ENCODE measurements around the gene MTHFD2. TPM values are rescaled to one million over a fixed set of nuclear protein-coding genes. Genes with fewer than 3 reads are reported as not detected.
"Not testable (repeated sequence)": the region's sequence is repeated elsewhere in the genome, so short reads cannot be mapped to it uniquely, and the experiment has no call there.

MTHFD2 gene
- total and polyA plus RNA-seq, 2 donors (not counting 1 experiment from before 2014, with no cell fraction given) = 9.5 to 18.0 TPM

DNA sequence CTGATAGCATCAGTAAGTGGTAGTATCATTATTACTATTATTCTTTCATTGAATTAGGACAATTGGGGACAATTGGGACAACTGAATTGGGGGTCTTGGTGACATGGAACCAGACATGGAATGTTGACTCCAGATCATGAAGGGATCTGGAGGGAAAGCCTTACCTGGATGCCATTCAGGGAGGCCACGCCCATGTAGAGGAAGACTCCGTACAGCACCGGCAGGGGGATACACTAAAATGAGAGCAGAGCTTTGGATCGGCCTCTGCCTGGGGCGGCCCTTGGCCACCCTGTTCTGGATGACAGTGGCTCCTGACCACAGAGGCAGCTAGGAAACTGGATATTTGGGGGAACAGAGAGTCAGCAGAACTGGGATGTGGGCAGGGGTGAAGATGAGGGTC lies 29.2 kb downstream of the MTHFD2 start:
- Histone ChIP-seq H3K9ac (ENCODE audit: low read length) (no peak overlapping the region), H3K4me2 (replicated peaks; ENCODE audit: low read depth, low read length, poor library complexity, severe bottlenecking) (no peak overlapping the region), H2AFZ (ENCODE audit: insufficient read depth, low read depth, low read length, poor library complexity, severe bottlenecking) (no peak overlapping the region), H3K27ac (ENCODE audit: low read length in 2 of 2) (no peak overlapping the region), H4K20me1 (ENCODE audit: control insufficient read depth, insufficient read depth, low read length, poor library complexity, severe bottlenecking) (no peaks in the 10 kb centered on the region), H3K27me3 (replicated peaks in 1 of 4; ENCODE audit: control extremely low read depth in 1 of 4, control insufficient read depth in 3 of 4, insufficient read depth in 4 of 4, low read length in 3 of 4) (no peaks in the 10 kb centered on the region), H3K9me3 (ENCODE audit: control extremely low read depth in 1 of 3, control insufficient read depth in 2 of 3, insufficient read depth in 1 of 3, low read length in 2 of 3) (no peaks in the 10 kb centered on the region), H3K4me1 (ENCODE audit: control insufficient read depth in 2 of 2, insufficient read depth in 2 of 2, low read length in 2 of 2) (no peaks in the 10 kb centered on the region), H3K79me2 (ENCODE audit: control insufficient read depth, insufficient read depth, low read length) (no peaks in the 10 kb centered on the region), H3K4me3 (ENCODE audit: control extremely low read depth in 1 of 5, extremely low read depth in 1 of 5, insufficient read depth in 1 of 5, low read depth in 2 of 5, low read length in 4 of 5) (no peak overlapping the region), H3K36me3 (replicated peaks in 1 of 2; ENCODE audit: control extremely low read depth in 1 of 2, control insufficient read depth in 1 of 2, extremely low read depth in 1 of 2, insufficient read depth in 2 of 2, low read length in 1 of 2) (peaks cover 0 to 2% of the 10 kb centered on the region in 2 experiments)
- Mint-ChIP-seq H3K27me3 (no peaks in the 10 kb centered on the region), H3K4me3 (no peak overlapping the region), H3K27ac (no peak overlapping the region), H3K4me1 (no peaks in the 10 kb centered on the region), H3K9me3 (ENCODE audit: insufficient read depth) (no peaks in the 10 kb centered on the region)
- POLR2A ChIA-PET = no interaction called here
- WGBS (ENCODE audit: insufficient coverage) = 100% methylated on average over 5 of the region's 5 CpGs
- DNase-seq (no peak), ATAC-seq (ENCODE audit: low read depth) (no peak)
- no peak for TF ChIP-seq EZH2 (IDR thresholded peaks at IDR 0.05; ENCODE audit: borderline replicate concordance, insufficient read depth, low read depth, low read length, poor library complexity, severe bottlenecking)
- TF ChIP-seq, protein P1, sequence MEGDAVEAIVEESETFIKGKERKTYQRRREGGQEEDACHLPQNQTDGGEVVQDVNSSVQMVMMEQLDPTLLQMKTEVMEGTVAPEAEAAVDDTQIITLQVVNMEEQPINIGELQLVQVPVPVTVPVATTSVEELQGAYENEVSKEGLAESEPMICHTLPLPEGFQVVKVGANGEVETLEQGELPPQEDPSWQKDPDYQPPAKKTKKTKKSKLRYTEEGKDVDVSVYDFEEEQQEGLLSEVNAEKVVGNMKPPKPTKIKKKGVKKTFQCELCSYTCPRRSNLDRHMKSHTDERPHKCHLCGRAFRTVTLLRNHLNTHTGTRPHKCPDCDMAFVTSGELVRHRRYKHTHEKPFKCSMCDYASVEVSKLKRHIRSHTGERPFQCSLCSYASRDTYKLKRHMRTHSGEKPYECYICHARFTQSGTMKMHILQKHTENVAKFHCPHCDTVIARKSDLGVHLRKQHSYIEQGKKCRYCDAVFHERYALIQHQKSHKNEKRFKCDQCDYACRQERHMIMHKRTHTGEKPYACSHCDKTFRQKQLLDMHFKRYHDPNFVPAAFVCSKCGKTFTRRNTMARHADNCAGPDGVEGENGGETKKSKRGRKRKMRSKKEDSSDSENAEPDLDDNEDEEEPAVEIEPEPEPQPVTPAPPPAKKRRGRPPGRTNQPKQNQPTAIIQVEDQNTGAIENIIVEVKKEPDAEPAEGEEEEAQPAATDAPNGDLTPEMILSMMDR (IDR thresholded peaks at IDR 0.05) = no peak
- intact Hi-C loops (cut with micrococcal nuclease) = no loop called here
- CTCF ChIA-PET = no interaction called here

DNA sequence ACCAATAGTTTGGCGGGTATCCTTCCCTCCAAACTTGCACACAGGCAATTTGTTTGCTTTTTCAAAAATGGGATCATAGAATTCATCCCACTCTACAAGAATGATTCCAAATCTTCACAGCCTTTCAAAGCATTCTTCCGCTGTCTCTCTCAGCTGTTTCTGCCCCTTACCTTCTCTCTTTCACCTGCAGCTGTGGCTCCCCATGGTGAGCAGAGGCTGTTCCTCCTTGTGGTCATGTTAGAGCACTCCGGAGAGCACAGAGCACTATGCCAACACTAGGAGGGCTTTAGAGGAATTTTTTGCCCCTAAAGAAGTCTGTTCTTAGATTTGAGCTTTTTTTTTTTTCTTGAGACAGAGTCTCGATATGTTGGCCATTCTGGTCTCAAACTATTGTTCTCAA lies 30.4 kb downstream of the MTHFD2 start:
- no peak overlapping the region for H3K9ac ChIP-seq (ENCODE audit: low read length)
- WGBS (ENCODE audit: insufficient coverage) = 92% methylated on average over 2 of the region's 4 CpGs
- DNase-seq = no peak
- H2AFZ ChIP-seq (ENCODE audit: insufficient read depth, low read depth, low read length, poor library complexity, severe bottlenecking) = no peak overlapping the region
- Mint-ChIP-seq H3K9me3 (ENCODE audit: insufficient read depth) (no peaks in the 10 kb centered on the region), H3K4me3 (no peak overlapping the region), H3K27ac (no peak overlapping the region), H3K4me1 (no peaks in the 10 kb centered on the region), H3K27me3 (no peaks in the 10 kb centered on the region)
- no peaks in the 10 kb centered on the region for H3K79me2 ChIP-seq (ENCODE audit: control insufficient read depth, insufficient read depth, low read length)
- ChIA-PET CTCF (no interaction called here), POLR2A (no interaction called here)
- no peaks in the 10 kb centered on the region for H3K27me3 ChIP-seq (replicated peaks in 1 of 4; ENCODE audit: control extremely low read depth in 1 of 4, control insufficient read depth in 3 of 4, insufficient read depth in 4 of 4, low read length in 3 of 4)
- H4K20me1 ChIP-seq (ENCODE audit: control insufficient read depth, insufficient read depth, low read length, poor library complexity, severe bottlenecking) = no peaks in the 10 kb centered on the region
- H3K4me2 ChIP-seq (replicated peaks; ENCODE audit: low read depth, low read length, poor library complexity, severe bottlenecking) = no peak overlapping the region
- no peaks in the 10 kb centered on the region for H3K36me3 ChIP-seq (replicated peaks in 1 of 2; ENCODE audit: control extremely low read depth in 1 of 2, control insufficient read depth in 1 of 2, extremely low read depth in 1 of 2, insufficient read depth in 2 of 2, low read length in 1 of 2)
- H3K4me1 ChIP-seq (ENCODE audit: control insufficient read depth in 2 of 2, insufficient read depth in 2 of 2, low read length in 2 of 2) = no peaks in the 10 kb centered on the region
- no peak overlapping the region for H3K4me3 ChIP-seq (ENCODE audit: control extremely low read depth in 1 of 5, extremely low read depth in 1 of 5, insufficient read depth in 1 of 5, low read depth in 2 of 5, low read length in 4 of 5)
- intact Hi-C loops (cut with micrococcal nuclease) = no loop called here
- TF ChIP-seq, protein P1 (IDR thresholded peaks at IDR 0.05) = no peak
- no peak for TF ChIP-seq EZH2 (IDR thresholded peaks at IDR 0.05; ENCODE audit: borderline replicate concordance, insufficient read depth, low read depth, low read length, poor library complexity, severe bottlenecking)
- no peak for ATAC-seq (ENCODE audit: low read depth)
- H3K27ac ChIP-seq (ENCODE audit: low read length in 2 of 2) = no peak overlapping the region
- H3K9me3 ChIP-seq (ENCODE audit: control extremely low read depth in 1 of 3, control insufficient read depth in 2 of 3, insufficient read depth in 1 of 3, low read length in 2 of 3) = no peaks in the 10 kb centered on the region

DNA sequence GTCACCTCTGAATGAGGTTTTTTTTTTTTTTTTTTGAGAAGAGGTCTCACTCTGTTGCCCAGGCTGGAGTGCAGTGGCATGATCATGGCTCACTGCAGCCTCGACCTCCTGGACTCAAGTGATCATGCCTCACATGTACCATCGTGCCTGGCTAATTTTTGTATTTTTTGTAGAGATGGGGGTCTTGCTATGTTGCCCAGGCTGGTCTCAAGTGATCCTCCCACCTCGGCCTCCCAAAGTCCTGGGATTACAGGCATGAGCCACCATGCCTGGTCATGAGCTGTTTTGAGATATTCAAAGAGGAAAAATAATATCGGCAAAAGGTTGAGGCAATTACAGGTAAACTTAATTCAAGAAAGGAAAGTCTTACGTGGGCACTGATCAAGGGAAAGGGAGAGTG lies 31.4 kb downstream of the MTHFD2 start:
- ATAC-seq (ENCODE audit: low read depth); H3K27me3 Mint-ChIP-seq; H3K9ac ChIP-seq (ENCODE audit: low read length); H3K4me3 Mint-ChIP-seq; H2AFZ ChIP-seq (ENCODE audit: insufficient read depth, low read depth, low read length, poor library complexity, severe bottlenecking); H3K4me1 ChIP-seq (ENCODE audit: control insufficient read depth in 2 of 2, insufficient read depth in 2 of 2, low read length in 2 of 2); H3K4me3 ChIP-seq (ENCODE audit: control extremely low read depth in 1 of 5, extremely low read depth in 1 of 5, insufficient read depth in 1 of 5, low read depth in 2 of 5, low read length in 4 of 5); H3K4me2 ChIP-seq (replicated peaks; ENCODE audit: low read depth, low read length, poor library complexity, severe bottlenecking); POLR2A ChIA-PET; H4K20me1 ChIP-seq (ENCODE audit: control insufficient read depth, insufficient read depth, low read length, poor library complexity, severe bottlenecking); intact Hi-C loops (cut with micrococcal nuclease); H3K9me3 ChIP-seq (ENCODE audit: control extremely low read depth in 1 of 3, control insufficient read depth in 2 of 3, insufficient read depth in 1 of 3, low read length in 2 of 3); H3K27me3 ChIP-seq (replicated peaks in 1 of 4; ENCODE audit: control extremely low read depth in 1 of 4, control insufficient read depth in 3 of 4, insufficient read depth in 4 of 4, low read length in 3 of 4); H3K27ac ChIP-seq (ENCODE audit: low read length in 2 of 2); H3K79me2 ChIP-seq (ENCODE audit: control insufficient read depth, insufficient read depth, low read length); H3K36me3 ChIP-seq (replicated peaks in 1 of 2; ENCODE audit: control extremely low read depth in 1 of 2, control insufficient read depth in 1 of 2, extremely low read depth in 1 of 2, insufficient read depth in 2 of 2, low read length in 1 of 2); H3K9me3 Mint-ChIP-seq (ENCODE audit: insufficient read depth); H3K4me1 Mint-ChIP-seq; H3K27ac Mint-ChIP-seq; DNase-seq: not testable (repeated sequence)
- CTCF ChIA-PET = interaction anchor here (1.3 kb wide), 1 partner anchor 20 kb away, joined by 3 read pairs; no protein-coding TSS in a partner anchor
- 92% methylated on average over 4 of the region's 5 CpGs for WGBS (ENCODE audit: insufficient coverage)
